ENCODE measurements around the gene ARHGEF9. TPM values are rescaled to one million over a fixed set of nuclear protein-coding genes. Genes with fewer than 3 reads are reported as not detected.

ARHGEF9 gene
- total and polyA plus RNA-seq, 5 donors = 60.6 to 126 (median 84.1) TPM

Small RNAs within 50 kb of the gene (microRNA-seq; reads per million reads assigned to microRNA genes)
- gene MIR1468 = 4.2 to 8.6 reads per million in 2 donors
